ENCODE data around the gene ADK. TPM values are rescaled to one million over a fixed set of nuclear protein-coding genes. Genes with fewer than 3 reads are reported as not detected.

ADK gene
- total RNA-seq: 10 to 100 TPM; 22.7 to 46.2 (median 39.8) TPM
- polyA plus RNA-seq: 10 to 100 TPM; 20.8 to 55.5 TPM
- long read RNA-seq, donor 1, transcript ADK-201 (11 exons, 1,169 nt): major isoform, 55 of 72 reads
- long read RNA-seq, donor 1, partial matches to known transcripts: 3 of 72 reads
- long read RNA-seq, donor 1, other reads (novel, unspliced or antisense): 11 of 72 reads
- long read RNA-seq, donor 2, transcript ADK-202 (11 exons, 2,083 nt): minor isoform, 23 of 113 reads
- long read RNA-seq, donor 2, transcript ADK-201 (11 exons, 1,169 nt): major isoform, 77 of 113 reads
- long read RNA-seq, donor 2, partial matches to known transcripts: 4 of 113 reads
- long read RNA-seq, donor 2, other reads (novel, unspliced or antisense): 9 of 113 reads
- long read RNA-seq, donor 3, transcript ADK-202 (11 exons, 2,083 nt): minor isoform, 8 of 46 reads
- long read RNA-seq, donor 3, transcript ADK-201 (11 exons, 1,169 nt): major isoform, 32 of 46 reads
- long read RNA-seq, donor 3, partial matches to known transcripts: 1 of 46 reads
- long read RNA-seq, donor 3, other reads (novel, unspliced or antisense): 5 of 46 reads

DNA sequence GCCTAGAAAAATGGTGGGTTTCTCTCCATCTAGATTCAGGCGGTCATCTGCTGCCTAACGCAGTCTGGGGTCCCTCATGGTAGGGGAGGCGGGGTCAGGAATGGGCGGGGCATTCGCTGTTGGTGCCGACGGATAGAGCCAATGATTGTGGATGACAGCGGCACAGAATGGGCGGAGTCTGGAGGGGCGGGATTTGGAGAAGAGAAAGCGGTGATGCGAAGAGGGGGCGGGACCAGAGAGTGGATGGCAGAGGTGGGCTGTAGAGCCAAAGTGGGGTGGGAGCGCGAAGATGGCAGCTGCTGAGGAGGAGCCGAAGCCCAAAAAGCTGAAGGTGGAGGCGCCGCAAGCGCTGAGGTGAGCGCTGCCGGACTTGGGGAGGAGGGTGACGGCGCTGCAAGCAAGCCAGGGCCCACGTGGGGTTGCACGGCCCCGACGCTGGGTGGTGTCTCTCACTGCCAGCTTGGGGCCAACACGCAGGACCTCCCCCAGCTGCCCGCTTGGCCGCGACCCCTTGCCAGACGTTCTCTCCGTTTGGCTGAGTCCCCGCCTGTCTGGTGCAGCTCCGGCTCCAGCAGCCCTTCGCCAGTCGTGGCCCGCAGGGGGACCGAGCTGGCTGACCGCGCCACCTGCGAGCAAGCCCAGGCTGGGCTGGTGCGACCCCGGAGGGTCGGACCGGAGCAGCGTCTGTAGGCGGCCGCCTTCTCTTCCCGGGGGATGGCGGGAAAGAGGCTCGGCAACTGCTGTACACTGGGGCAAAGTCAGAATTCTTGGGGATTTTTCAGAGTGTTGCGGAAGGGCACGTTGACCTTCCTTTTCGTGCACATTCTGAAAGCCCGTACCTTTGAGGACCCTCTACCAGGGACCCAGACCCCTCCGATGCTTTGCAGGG lies at the start of gene ADK:
ADK (plus strand) TSS at position 232 of the 889 bp plus-strand sequence; CDS start at position 290, 58 bp downstream.
- peaks cover 0 to 17% (median 6%) of the 10 kb centered on the region in 9 donors for H3K36me3 ChIP-seq
- H3K9me3 ChIP-seq: no peaks in the 10 kb centered on the region
- peak within 1 kb of the TSS; percentile 65 to 96 (median 88) for H3K4me3 ChIP-seq
- peak within 1 kb of the TSS; percentile 85 to 97 (median 92) for H3K27ac ChIP-seq
- H3K27me3 ChIP-seq: no peaks in the 10 kb centered on the region
- TF ChIP-seq CTCF (IDR thresholded peaks at IDR 0.05) (peak in 6 of 12 donors; percentile 10 to 62 (median 30)), POLR2A (IDR thresholded peaks at IDR 0.05) (peak; percentile 67 to 93)
- 0 to 1% (median 0%) methylated on average over 47 to 57 of the region's 57 CpGs for WGBS, 4 donors
- peak; percentile 95 to 98 (median 98) for ATAC-seq
- intact Hi-C loops (cut with DNase I): loop anchor here in 4 of 10 donors (1.0 to 10.0 kb wide), 4 partner anchors 25 to 1084 kb away; partner anchors contain the start of gene COMTD1 (in 2 of the 4)
- peaks cover 0 to 42% (median 31%) of the 10 kb centered on the region in 12 donors for H3K4me1 ChIP-seq
- DNase-seq: peak; percentile 99 to 100 (median 100)

DNA sequence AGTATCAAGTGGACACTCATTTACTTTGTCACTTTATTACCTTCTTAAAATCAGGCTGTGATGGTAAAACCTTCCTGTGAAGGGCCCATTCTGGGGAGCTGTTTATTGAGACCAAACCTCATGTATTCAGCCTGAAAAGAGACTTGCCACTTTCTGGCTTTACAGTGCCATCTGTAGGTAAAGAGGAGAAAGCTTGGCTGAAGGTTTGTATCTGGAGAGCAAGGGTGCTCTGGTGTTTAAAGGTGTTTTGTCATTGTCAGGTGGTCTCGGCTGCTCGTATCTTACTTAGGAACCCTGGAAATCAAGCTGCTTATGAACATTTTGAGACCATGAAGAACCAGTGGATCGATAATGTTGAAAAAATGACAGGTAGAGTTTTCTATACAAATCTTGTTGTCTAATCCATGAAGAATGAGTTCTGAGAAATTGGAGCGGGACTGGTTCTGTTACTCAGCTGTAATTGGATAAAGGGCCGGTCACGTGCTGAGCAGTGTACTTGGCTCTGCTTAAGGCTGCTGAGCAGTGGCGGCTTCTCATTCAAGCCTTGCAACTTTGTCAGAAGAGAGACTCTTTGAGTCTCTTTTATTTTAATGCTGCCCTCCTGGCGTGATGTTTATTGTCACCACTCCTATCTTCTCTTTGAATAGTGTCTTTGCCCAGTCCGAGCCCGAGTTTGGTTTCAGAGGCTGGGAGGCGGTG lies 47.3 kb upstream of the ADK start:
- ATAC-seq: peak in 2 of 4 donors; percentile 35 to 60
- DNase-seq: no peak
- no peaks in the 10 kb centered on the region for H3K9me3 ChIP-seq
- H3K27me3 ChIP-seq: no peaks in the 10 kb centered on the region
- intact Hi-C loops (cut with DNase I): no loop called here
- H3K4me3 ChIP-seq: no peak overlapping the region
- 68 to 79% (median 74%) methylated on average over 11 of the region's 11 CpGs for WGBS, 4 donors
- peaks cover 0 to 7% (median 0%) of the 10 kb centered on the region in 12 donors for H3K4me1 ChIP-seq
- H3K36me3 ChIP-seq: peaks cover 2 to 100% (median 98%) of the 10 kb centered on the region in 9 donors
- H3K27ac ChIP-seq: peak overlapping the region in 1 of 12 donors; percentile 6
- TF ChIP-seq POLR2A (IDR thresholded peaks at IDR 0.05) (no peak), CTCF (IDR thresholded peaks at IDR 0.05) (peak in 7 of 12 donors; percentile 16 to 47 (median 27))

GRCh38 chr10:74104480-74104879 lies 46.5 kb upstream of the ADK start:
- Histone ChIP-seq H3K4me1 (peaks cover 0 to 7% (median 0%) of the 10 kb centered on the region in 12 donors), H3K27ac (no peak overlapping the region), H3K27me3 (no peaks in the 10 kb centered on the region), H3K9me3 (no peaks in the 10 kb centered on the region), H3K36me3 (peaks cover 2 to 100% (median 98%) of the 10 kb centered on the region in 9 donors), H3K4me3 (no peak overlapping the region)
- no peak for ATAC-seq
- TF ChIP-seq CTCF (IDR thresholded peaks at IDR 0.05) (no peak), POLR2A (IDR thresholded peaks at IDR 0.05) (no peak)
- intact Hi-C loops (cut with DNase I): no loop called here
- no peak for DNase-seq
- 78 to 81% (median 80%) methylated on average over 5 of the region's 5 CpGs for WGBS, 4 donors

Data from heart left ventricle (tissue), 16 donors.